Measurements from ENCODE around the gene PEDS1. TPM values are rescaled to one million over a fixed set of nuclear protein-coding genes. Genes with fewer than 3 reads are reported as not detected.

The PEDS1 gene
- total and polyA plus RNA-seq, 2 of the 8 experiments (the other 6 are each of a cell fraction or from before 2014, with no cell fraction given) = 28.9 to 75.9 TPM

GRCh38 chr20:50115591-50116367 is 37.7 kb downstream of the PEDS1 start:
- CTCF ChIA-PET (ENCODE audit: partially characterized antibody) = interaction anchor here (0.6 to 13.0 kb wide), 19 partner anchors 10 to 472 kb away, joined by 3 to 208 read pairs (median 4); partner anchors contain the start of gene PEDS1
- no peak overlapping the region for H2BK5ac ChIP-seq (ENCODE audit: low read depth, low read length)
- peak overlapping the region; percentile 69 to 84 (median 78) for H3K4me3 ChIP-seq (ENCODE audit: extremely low read depth in 1 of 4, insufficient read depth in 2 of 4, low read depth in 3 of 4, low read length in 4 of 4)
- no peak overlapping the region; the same call in 1 of the 2 replicates for H2BK15ac ChIP-seq (ENCODE audit: low read length)
- WGBS, 2 experiments (ENCODE audit: extremely low coverage in 1 of 2, insufficient coverage in 1 of 2, insufficient read length in 1 of 2, insufficient replicate concordance in 2 of 2, low coverage in 1 of 2, low lambda C conversion rate in 2 of 2, missing lambda C conversion rate in 1 of 2) = 3% methylated on average over 24 of the region's 24 CpGs; no CpG with 5 or more reads in 1 of the 2 experiments
- H3K79me2 ChIP-seq (ENCODE audit: control insufficient read depth in 1 of 2, insufficient read depth in 2 of 2, low read length in 2 of 2) = peaks cover 16 to 31% of the 10 kb centered on the region in 2 experiments
- H4K20me1 ChIP-seq (replicated peaks in 1 of 2; ENCODE audit: control insufficient read depth in 1 of 2, insufficient read depth in 2 of 2, low read length in 2 of 2) = peaks cover 0 to 3% of the 10 kb centered on the region in 2 experiments
- H3K27me3 ChIP-seq (replicated peaks in 1 of 4; ENCODE audit: control insufficient read depth in 3 of 4, extremely low read depth in 1 of 4, insufficient read depth in 3 of 4, low read length in 3 of 4) = no peaks in the 10 kb centered on the region
- peak overlapping the region; percentile 80 for H2AFZ ChIP-seq (ENCODE audit: low read length)
- H2BK20ac ChIP-seq (ENCODE audit: low read length) = no peak overlapping the region
- H3K4me1 ChIP-seq (replicated peaks in 1 of 4; ENCODE audit: control insufficient read depth in 3 of 4, insufficient read depth in 4 of 4, low read length in 3 of 4) = peaks cover 2 to 16% (median 7%) of the 10 kb centered on the region in 4 experiments; a peak in 6 of 7 replicates
- peaks cover 10% of the 10 kb centered on the region for H3K23me2 ChIP-seq (ENCODE audit: low read depth, low read length)
- peak overlapping the region; percentile 25 for H3K4ac ChIP-seq (replicated peaks; ENCODE audit: insufficient read length, low read depth, low read length)
- peaks cover under 1% of the 10 kb centered on the region for H3K79me1 ChIP-seq (ENCODE audit: low read depth, low read length)
- no peak overlapping the region for H4K8ac ChIP-seq (ENCODE audit: extremely low read depth, insufficient read depth, low read length)
- H2BK120ac ChIP-seq (replicated peaks; ENCODE audit: low read depth, low read length) = no peak overlapping the region
- 0 out of 8 replicates have a peak, but pooled peaks cover 0 to 3% (median 0%) of the 10 kb centered on the region in 4 experiments for H3K36me3 ChIP-seq (ENCODE audit: control insufficient read depth in 2 of 4, insufficient read depth in 4 of 4, low read length in 3 of 4)
- no peak overlapping the region for H3K23ac ChIP-seq (ENCODE audit: insufficient read length)
- no peak overlapping the region for H4K5ac ChIP-seq (ENCODE audit: insufficient read length, low read depth, low read length)
- no peak overlapping the region for H2AK5ac ChIP-seq (ENCODE audit: low read depth, low read length)
- no peak overlapping the region for H2BK12ac ChIP-seq (ENCODE audit: low read depth, low read length)
- peak overlapping the region; percentile 42 to 82 (median 54) for H3K9ac ChIP-seq (replicated peaks in 1 of 4; ENCODE audit: extremely low read depth in 1 of 4, low read depth in 3 of 4, low read length in 3 of 4)
- H3K9me3 ChIP-seq (ENCODE audit: insufficient read depth in 2 of 2, low read depth in 1 of 2, low read length in 1 of 2) = no peaks in the 10 kb centered on the region
- H4K91ac ChIP-seq (replicated peaks; ENCODE audit: insufficient read length, low read length) = no peak overlapping the region
- H3K4me2 ChIP-seq (ENCODE audit: insufficient read depth in 1 of 2, low read depth in 2 of 2, low read length in 2 of 2) = peak overlapping the region; percentile 77 to 97
- DNase-seq (ENCODE audit: low read depth in 1 of 2, low spot score in 2 of 2) = peak; percentile 81 to 89
- no peak overlapping the region for H3K18ac ChIP-seq (ENCODE audit: extremely low read depth, low read length)
- POLR2A ChIA-PET (ENCODE audit: partially characterized antibody) = interaction anchor here (0.9 to 8.7 kb wide), 12 partner anchors 8 to 80 kb away, joined by 3 to 87 read pairs (median 4); partner anchors contain the start of genes CEBPB and PEDS1
- no peak overlapping the region for H3K14ac ChIP-seq (ENCODE audit: insufficient read length)
- FAIRE-seq = peak; percentile 60
- no peak overlapping the region for H3K27ac ChIP-seq (ENCODE audit: low read depth, low read length)
- H3K56ac ChIP-seq (replicated peaks; ENCODE audit: insufficient read length, low read depth, low read length) = no peak overlapping the region
- TF ChIP-seq TAF1 (IDR thresholded peaks at IDR 0.05; ENCODE audit: low read depth, low read length) = peak; percentile 57; the same call in 1 of the 2 replicates
- no peak for TF ChIP-seq ZNF274 (IDR thresholded peaks at IDR 0.05; ENCODE audit: borderline replicate concordance, extremely low read depth, low read length)
- TF ChIP-seq HDAC2 (IDR thresholded peaks at IDR 0.05; ENCODE audit: borderline replicate concordance in 1 of 2, low read depth in 2 of 2, low read length in 2 of 2) = no peak
- TF ChIP-seq USF2 (IDR thresholded peaks at IDR 0.05; ENCODE audit: low read length) = no peak
- TF ChIP-seq TBP (IDR thresholded peaks at IDR 0.05; ENCODE audit: low read depth, low read length) = no peak
- TF ChIP-seq CTBP2 (IDR thresholded peaks at IDR 0.05; ENCODE audit: borderline replicate concordance, insufficient read depth, insufficient read length, low read length) = no peak
- no peak for TF ChIP-seq JUND (IDR thresholded peaks at IDR 0.05; ENCODE audit: low read length)
- TF ChIP-seq NANOG (IDR thresholded peaks at IDR 0.05; ENCODE audit: insufficient read depth, low read depth, low read length, poor library complexity, severe bottlenecking) = no peak
- no peak for TF ChIP-seq BRCA1 (IDR thresholded peaks at IDR 0.05; ENCODE audit: low read depth, low read length)
- no peak for TF ChIP-seq HDAC6 (IDR thresholded peaks at IDR 0.05; ENCODE audit: low read depth, low read length)
